T-helper 17 cell (primary cell): ENCODE results near the gene TARS2. TPM values are rescaled to one million over a fixed set of nuclear protein-coding genes. Genes with fewer than 3 reads are reported as not detected.

Experiments used
- total RNA-seq, 4 donors: library from RNA in 2 of 4; stranded (reverse) in 2 of 4; gene quantifications; one replicate each; pipeline ENCODE4 v1.2.3 and lab custom pipeline; 2022 to 2026

Gene TARS2
- total RNA-seq, 2 donors from 2014 or later = 28.5 to 32.9 TPM

Other genes starting within 250 kb of the TARS2 start
- gene CA14, start 229.6 kb upstream of the TARS2 start, total RNA-seq = not detected
- gene APH1A, start 218.4 kb upstream of the TARS2 start, total RNA-seq = 100 to 1,000 TPM; 118 TPM
- 1 to 10 TPM; 4.6 to 6.6 TPM for gene C1orf54, start 214.6 kb upstream of the TARS2 start, total RNA-seq
- gene CIART, start 204.9 kb upstream of the TARS2 start, total RNA-seq = 1 to 10 TPM; 3.6 to 4.5 TPM
- 10 to 100 TPM; 48.5 to 49.2 TPM for gene MRPS21, start 193.6 kb upstream of the TARS2 start, total RNA-seq
- gene PRPF3, start 165.9 kb upstream of the TARS2 start, total RNA-seq = 100 to 1,000 TPM; 108 to 111 TPM
- gene RPRD2, start 123.3 kb upstream of the TARS2 start, total RNA-seq = 10 to 100 TPM; 36.2 to 38.7 TPM
- gene ECM1, start 20.7 kb downstream of the TARS2 start, total RNA-seq = under 1 TPM; 0.25 to 0.70 TPM
- gene FALEC, start 28.3 kb downstream of the TARS2 start, total RNA-seq = 1 to 10 TPM in 1 of 2 donors, not detected in 1; 1.1 TPM
- gene ADAMTSL4, start 62.0 kb downstream of the TARS2 start, total RNA-seq = 1 to 10 TPM in 1 of 2 donors, under 1 TPM in 1; 0.39 to 1.6 TPM
- 1,000 to 10,000 TPM in 1 of 2 donors, 100 to 1,000 TPM in 1; 776 to 1,091 TPM for gene MCL1, start 92.2 kb downstream of the TARS2 start, total RNA-seq
- gene ENSA, start 142.2 kb downstream of the TARS2 start, total RNA-seq = 100 to 1,000 TPM; 152 to 173 TPM
- 1 to 10 TPM; 7.0 to 9.1 TPM for gene GOLPH3L, start 209.7 kb downstream of the TARS2 start, total RNA-seq
- under 1 TPM in 1 of 2 donors, not detected in 1; 0.80 TPM for gene HORMAD1, start 233.5 kb downstream of the TARS2 start, total RNA-seq